Measurements from ENCODE around the gene LGR6. TPM values are rescaled to one million over a fixed set of nuclear protein-coding genes. Genes with fewer than 3 reads are reported as not detected.

Gene LGR6
- total and polyA plus RNA-seq, 2 of the 8 experiments (the other 6 are each of a cell fraction or from before 2014, with no cell fraction given), result 0.50 to 1.0 TPM

- TF ChIP-seq SAP30 (IDR thresholded peaks at IDR 0.05; ENCODE audit: insufficient read depth, insufficient replicate concordance, low read length) (peak; percentile 91), POU5F1 (IDR thresholded peaks at IDR 0.05; ENCODE audit: low read depth, low read length) (no peak), BACH1 (IDR thresholded peaks at IDR 0.05; ENCODE audit: low read length) (no peak), CREB1 (IDR thresholded peaks at IDR 0.05) (peak; percentile 3), PHF8 (conservative IDR thresholded peaks at IDR 0.05; ENCODE audit: low read depth, low read length) (peak; percentile 67; the same call in 1 of the 2 replicates), RAD21 (IDR thresholded peaks at IDR 0.05 in 1 of 2, conservative IDR thresholded peaks at IDR 0.05 in 1 of 2; ENCODE audit: low read depth in 2 of 2, low read length in 2 of 2) (no peak), POLR2AphosphoS5 (IDR thresholded peaks at IDR 0.05; ENCODE audit: low read depth, low read length) (no peak), KDM1A (IDR thresholded peaks at IDR 0.05; ENCODE audit: borderline replicate concordance, low read length) (no peak), USF2 (IDR thresholded peaks at IDR 0.05; ENCODE audit: low read length) (peak; percentile 56), EZH2 (IDR thresholded peaks at IDR 0.05; ENCODE audit: low read depth, low read length, severe bottlenecking) (no peak), ASH2L (IDR thresholded peaks at IDR 0.05; ENCODE audit: low read length) (peak; percentile 88), SP1 (IDR thresholded peaks at IDR 0.05; ENCODE audit: low read depth, low read length) (no peak), CHD2 (IDR thresholded peaks at IDR 0.05; ENCODE audit: low read length) (peak; percentile 80), BCL11A (IDR thresholded peaks at IDR 0.05; ENCODE audit: low read depth in 2 of 2, low read length in 2 of 2) (no peak), TAF1 (IDR thresholded peaks at IDR 0.05; ENCODE audit: low read depth, low read length) (peak; percentile 88), EGR1 (IDR thresholded peaks at IDR 0.05; ENCODE audit: borderline replicate concordance, low read depth, low read length) (0 out of 2 replicates have a peak, but pooled peaks have one; percentile 21), CTCF (IDR thresholded peaks at IDR 0.05; ENCODE audit: control extremely low read depth in 1 of 3, insufficient read depth in 1 of 3, low read depth in 1 of 3, low read length in 3 of 3) (no peak), TCF12 (IDR thresholded peaks at IDR 0.05; ENCODE audit: low read depth, low read length) (0 out of 2 replicates have a peak, but pooled peaks have one; percentile 18), TBP (IDR thresholded peaks at IDR 0.05; ENCODE audit: low read depth, low read length) (peak; percentile 84), SIN3A (conservative IDR thresholded peaks at IDR 0.05 in 1 of 2, IDR thresholded peaks at IDR 0.05 in 1 of 2; ENCODE audit: low read depth in 1 of 2, low read length in 2 of 2) (peak in 1 of 2 experiments; percentile 75; a peak in 2 of 4 replicates), YY1 (IDR thresholded peaks at IDR 0.05; ENCODE audit: low read depth, low read length) (peak; percentile 99)
Observed at GRCh38 chr1:202348509-202349205, 155.1 kb downstream of the LGR6 start, which contains the start of gene PPP1R12B (continued).
